ENCODE measurements around the gene OR10A6. TPM values are rescaled to one million over a fixed set of nuclear protein-coding genes. Genes with fewer than 3 reads are reported as not detected.

OR10A6 gene
- total RNA-seq: under 0.01 TPM in 2 replicates

GRCh38 chr11:7931168-7931567 lies at the start of gene OR10A6:
OR10A6 (minus strand) TSS chr11:7931268; CDS start chr11:7928662, 2,606 bp downstream.

GRCh38 chr11:7965386-7965785 lies 34.3 kb upstream of the OR10A6 start, which contains the start of gene NLRP10:
NLRP10 (minus strand) TSS chr11:7965447; CDS start chr11:7963495, 1,952 bp downstream.

GRCh38 chr11:7941608-7942007 lies 10.5 kb upstream of the OR10A6 start, which contains the start of gene OR10A3:
OR10A3 (minus strand) TSS chr11:7941708; CDS start chr11:7939520, 2,188 bp downstream.

Other genes starting within 250 kb of the OR10A6 start
- gene OVCH2, start 224.8 kb downstream of the OR10A6 start, total RNA-seq: not detected in 2 replicates
- not detected in 2 replicates for gene OR5P2, start 134.3 kb downstream of the OR10A6 start, total RNA-seq
- gene OR5P3, start 100.4 kb downstream of the OR10A6 start, total RNA-seq: not detected in 2 replicates
- gene OR10A3, start 10.4 kb upstream of the OR10A6 start, total RNA-seq: not detected in 2 replicates
- gene NLRP10, start 34.2 kb upstream of the OR10A6 start, total RNA-seq: 5.4 and 9.0 TPM in 2 replicates
- 160 and 169 TPM in 2 replicates for gene EIF3F, start 56.1 kb upstream of the OR10A6 start, total RNA-seq
- 4.8 and 12.7 TPM in 2 replicates for gene TUB, start 149.9 kb upstream of the OR10A6 start, total RNA-seq
- gene RIC3, start 237.8 kb upstream of the OR10A6 start, total RNA-seq: not detected in 2 replicates